ENCODE measurements around the gene EBF3.

DNA sequence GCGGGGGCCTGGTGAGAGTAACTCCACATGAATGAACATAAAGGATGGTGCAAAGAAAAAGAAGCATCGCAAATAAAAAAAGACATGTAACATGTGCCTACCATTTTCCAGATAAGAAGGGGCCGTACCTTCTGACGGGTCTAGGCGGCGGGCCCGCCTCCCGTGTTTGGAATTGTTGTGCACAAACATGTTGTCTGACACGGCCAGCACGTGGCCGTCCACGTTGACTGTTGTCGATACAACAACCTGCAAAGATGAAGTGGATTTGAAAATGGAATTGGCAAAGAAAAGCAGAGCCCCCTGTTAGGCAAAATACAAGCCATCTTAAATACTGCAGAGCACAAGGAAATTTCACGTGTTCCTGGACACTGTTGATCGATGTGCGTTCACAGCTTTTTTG lies 90.7 kb downstream of the EBF3 start:
- TF ChIP-seq, protein P1, sequence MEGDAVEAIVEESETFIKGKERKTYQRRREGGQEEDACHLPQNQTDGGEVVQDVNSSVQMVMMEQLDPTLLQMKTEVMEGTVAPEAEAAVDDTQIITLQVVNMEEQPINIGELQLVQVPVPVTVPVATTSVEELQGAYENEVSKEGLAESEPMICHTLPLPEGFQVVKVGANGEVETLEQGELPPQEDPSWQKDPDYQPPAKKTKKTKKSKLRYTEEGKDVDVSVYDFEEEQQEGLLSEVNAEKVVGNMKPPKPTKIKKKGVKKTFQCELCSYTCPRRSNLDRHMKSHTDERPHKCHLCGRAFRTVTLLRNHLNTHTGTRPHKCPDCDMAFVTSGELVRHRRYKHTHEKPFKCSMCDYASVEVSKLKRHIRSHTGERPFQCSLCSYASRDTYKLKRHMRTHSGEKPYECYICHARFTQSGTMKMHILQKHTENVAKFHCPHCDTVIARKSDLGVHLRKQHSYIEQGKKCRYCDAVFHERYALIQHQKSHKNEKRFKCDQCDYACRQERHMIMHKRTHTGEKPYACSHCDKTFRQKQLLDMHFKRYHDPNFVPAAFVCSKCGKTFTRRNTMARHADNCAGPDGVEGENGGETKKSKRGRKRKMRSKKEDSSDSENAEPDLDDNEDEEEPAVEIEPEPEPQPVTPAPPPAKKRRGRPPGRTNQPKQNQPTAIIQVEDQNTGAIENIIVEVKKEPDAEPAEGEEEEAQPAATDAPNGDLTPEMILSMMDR (conservative IDR thresholded peaks at IDR 0.05; ENCODE audit: low read depth, low read length), result no peak
- no peak for TF ChIP-seq EZH2 (IDR thresholded peaks at IDR 0.05; ENCODE audit: borderline replicate concordance, low read depth, low read length, poor library complexity, severe bottlenecking)

All from A673 (cell line).